ENCODE measurements around the gene ENKUR. TPM values are rescaled to one million over a fixed set of nuclear protein-coding genes. Genes with fewer than 3 reads are reported as not detected.

Gene ENKUR
- total and polyA plus RNA-seq, 10 of the 15 experiments (the other 5 are each of a cell fraction or from before 2014, with no cell fraction given): 0.01 to 0.19 (median 0.11) TPM; not detected in 6

DNA sequence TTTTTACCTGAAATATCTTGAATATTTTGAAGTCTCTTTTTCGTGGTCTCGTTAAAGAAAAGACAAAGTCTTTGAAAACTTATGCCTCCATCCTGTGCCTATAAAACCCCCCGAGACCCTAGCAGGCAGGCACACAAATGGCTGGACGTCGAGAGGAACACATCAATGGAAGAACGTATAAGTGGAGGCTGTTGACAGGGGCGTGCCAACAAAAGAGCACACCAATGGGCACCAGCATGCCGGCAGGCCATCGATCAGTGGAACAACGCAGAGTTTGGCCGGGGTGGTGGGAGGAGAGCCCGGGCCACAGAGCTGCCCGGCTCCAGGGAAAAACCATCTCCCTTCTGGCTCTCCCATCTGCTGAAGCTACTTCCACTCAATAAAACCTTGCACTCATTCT is 24.7 kb downstream of the ENKUR start:
- ATAC-seq (no peak), FAIRE-seq (no peak), DNase-seq (ENCODE audit: low read depth, low spot score) (no peak)
- in situ Hi-C loops (cut with MboI) (no loop called here), intact Hi-C loops (cut with micrococcal nuclease; ENCODE audit: unreplicated experiment) (loop anchor here (5.0 kb wide), 1 partner anchor 264 kb away; no protein-coding TSS in a partner anchor)
- ChIA-PET SMC1A (ENCODE audit: uncharacterized antibody, unreplicated experiment) (interaction anchor here (1.6 to 6.5 kb wide), 2 partner anchors 89 to 368 kb away, joined by 3 to 34 read pairs; no protein-coding TSS in a partner anchor), CTCF (interaction anchor here (0.8 to 6.5 kb wide), 3 partner anchors 90 to 373 kb away, joined by 3 to 79 read pairs (median 38); no protein-coding TSS in a partner anchor), RAD21 (ENCODE audit: unreplicated experiment) (interaction anchor here (2.5 kb wide), 1 partner anchor 348 kb away, joined by 12 read pairs; no protein-coding TSS in a partner anchor), POLR2A (no interaction called here)
- Histone ChIP-seq H2AFZ (ENCODE audit: control insufficient read depth, low read depth, low read length) (no peak overlapping the region), H3K9ac (ENCODE audit: control insufficient read depth, insufficient read depth, low read length) (no peak overlapping the region), H3K36me3 (ENCODE audit: control insufficient read depth in 2 of 2, insufficient read depth in 2 of 2, low read length in 1 of 2) (no peaks in the 10 kb centered on the region), H3K4me2 (ENCODE audit: control insufficient read depth, insufficient read depth) (no peak overlapping the region), H3K27me3 (replicated peaks in 1 of 2; ENCODE audit: control insufficient read depth in 2 of 2, insufficient read depth in 2 of 2, low read length in 1 of 2) (no peaks in the 10 kb centered on the region), H3K79me2 (ENCODE audit: control insufficient read depth, insufficient read depth, low read length) (no peaks in the 10 kb centered on the region), H4K20me1 (ENCODE audit: control insufficient read depth, insufficient read depth) (no peaks in the 10 kb centered on the region), H3K9me3 (replicated peaks; ENCODE audit: control insufficient read depth, insufficient read depth, low read length) (no peaks in the 10 kb centered on the region), H3K4me1 (ENCODE audit: control insufficient read depth, insufficient read depth, low read length) (no peaks in the 10 kb centered on the region), H3K4me3 (no peak overlapping the region), H3K27ac (ENCODE audit: control insufficient read depth, insufficient read depth) (no peak overlapping the region)
- WGBS (ENCODE audit: insufficient coverage, insufficient replicate concordance, low lambda C conversion rate, missing lambda C conversion rate): 54% methylated on average over 13 of the region's 13 CpGs
- no TSS peak for BruUV-seq (replicated peaks)
- TF ChIP-seq, protein P1, sequence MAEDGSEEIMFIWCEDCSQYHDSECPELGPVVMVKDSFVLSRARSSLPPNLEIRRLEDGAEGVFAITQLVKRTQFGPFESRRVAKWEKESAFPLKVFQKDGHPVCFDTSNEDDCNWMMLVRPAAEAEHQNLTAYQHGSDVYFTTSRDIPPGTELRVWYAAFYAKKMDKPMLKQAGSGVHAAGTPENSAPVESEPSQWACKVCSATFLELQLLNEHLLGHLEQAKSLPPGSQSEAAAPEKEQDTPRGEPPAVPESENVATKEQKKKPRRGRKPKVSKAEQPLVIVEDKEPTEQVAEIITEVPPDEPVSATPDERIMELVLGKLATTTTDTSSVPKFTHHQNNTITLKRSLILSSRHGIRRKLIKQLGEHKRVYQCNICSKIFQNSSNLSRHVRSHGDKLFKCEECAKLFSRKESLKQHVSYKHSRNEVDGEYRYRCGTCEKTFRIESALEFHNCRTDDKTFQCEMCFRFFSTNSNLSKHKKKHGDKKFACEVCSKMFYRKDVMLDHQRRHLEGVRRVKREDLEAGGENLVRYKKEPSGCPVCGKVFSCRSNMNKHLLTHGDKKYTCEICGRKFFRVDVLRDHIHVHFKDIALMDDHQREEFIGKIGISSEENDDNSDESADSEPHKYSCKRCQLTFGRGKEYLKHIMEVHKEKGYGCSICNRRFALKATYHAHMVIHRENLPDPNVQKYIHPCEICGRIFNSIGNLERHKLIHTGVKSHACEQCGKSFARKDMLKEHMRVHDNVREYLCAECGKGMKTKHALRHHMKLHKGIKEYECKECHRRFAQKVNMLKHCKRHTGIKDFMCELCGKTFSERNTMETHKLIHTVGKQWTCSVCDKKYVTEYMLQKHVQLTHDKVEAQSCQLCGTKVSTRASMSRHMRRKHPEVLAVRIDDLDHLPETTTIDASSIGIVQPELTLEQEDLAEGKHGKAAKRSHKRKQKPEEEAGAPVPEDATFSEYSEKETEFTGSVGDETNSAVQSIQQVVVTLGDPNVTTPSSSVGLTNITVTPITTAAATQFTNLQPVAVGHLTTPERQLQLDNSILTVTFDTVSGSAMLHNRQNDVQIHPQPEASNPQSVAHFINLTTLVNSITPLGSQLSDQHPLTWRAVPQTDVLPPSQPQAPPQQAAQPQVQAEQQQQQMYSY (CRISPR knock-in tag; IDR thresholded peaks at IDR 0.05): no peak
- TF ChIP-seq, protein P2, sequence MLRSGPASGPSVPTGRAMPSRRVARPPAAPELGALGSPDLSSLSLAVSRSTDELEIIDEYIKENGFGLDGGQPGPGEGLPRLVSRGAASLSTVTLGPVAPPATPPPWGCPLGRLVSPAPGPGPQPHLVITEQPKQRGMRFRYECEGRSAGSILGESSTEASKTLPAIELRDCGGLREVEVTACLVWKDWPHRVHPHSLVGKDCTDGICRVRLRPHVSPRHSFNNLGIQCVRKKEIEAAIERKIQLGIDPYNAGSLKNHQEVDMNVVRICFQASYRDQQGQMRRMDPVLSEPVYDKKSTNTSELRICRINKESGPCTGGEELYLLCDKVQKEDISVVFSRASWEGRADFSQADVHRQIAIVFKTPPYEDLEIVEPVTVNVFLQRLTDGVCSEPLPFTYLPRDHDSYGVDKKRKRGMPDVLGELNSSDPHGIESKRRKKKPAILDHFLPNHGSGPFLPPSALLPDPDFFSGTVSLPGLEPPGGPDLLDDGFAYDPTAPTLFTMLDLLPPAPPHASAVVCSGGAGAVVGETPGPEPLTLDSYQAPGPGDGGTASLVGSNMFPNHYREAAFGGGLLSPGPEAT (IDR thresholded peaks at IDR 0.05; ENCODE audit: low read depth): no peak
- TF ChIP-seq NFYA (IDR thresholded peaks at IDR 0.05; ENCODE audit: borderline replicate concordance, low read depth, low read length): no peak
- no peak for TF ChIP-seq JUND (IDR thresholded peaks at IDR 0.05; ENCODE audit: low read depth, low read length)
- TF ChIP-seq TCF12 (IDR thresholded peaks at IDR 0.05; ENCODE audit: low read depth, low read length): no peak
- TF ChIP-seq SMC3 (IDR thresholded peaks at IDR 0.05; ENCODE audit: borderline replicate concordance, low read length): no peak
- TF ChIP-seq ZBED1 (IDR thresholded peaks at IDR 0.05; ENCODE audit: borderline replicate concordance): no peak
- TF ChIP-seq, protein P3, sequence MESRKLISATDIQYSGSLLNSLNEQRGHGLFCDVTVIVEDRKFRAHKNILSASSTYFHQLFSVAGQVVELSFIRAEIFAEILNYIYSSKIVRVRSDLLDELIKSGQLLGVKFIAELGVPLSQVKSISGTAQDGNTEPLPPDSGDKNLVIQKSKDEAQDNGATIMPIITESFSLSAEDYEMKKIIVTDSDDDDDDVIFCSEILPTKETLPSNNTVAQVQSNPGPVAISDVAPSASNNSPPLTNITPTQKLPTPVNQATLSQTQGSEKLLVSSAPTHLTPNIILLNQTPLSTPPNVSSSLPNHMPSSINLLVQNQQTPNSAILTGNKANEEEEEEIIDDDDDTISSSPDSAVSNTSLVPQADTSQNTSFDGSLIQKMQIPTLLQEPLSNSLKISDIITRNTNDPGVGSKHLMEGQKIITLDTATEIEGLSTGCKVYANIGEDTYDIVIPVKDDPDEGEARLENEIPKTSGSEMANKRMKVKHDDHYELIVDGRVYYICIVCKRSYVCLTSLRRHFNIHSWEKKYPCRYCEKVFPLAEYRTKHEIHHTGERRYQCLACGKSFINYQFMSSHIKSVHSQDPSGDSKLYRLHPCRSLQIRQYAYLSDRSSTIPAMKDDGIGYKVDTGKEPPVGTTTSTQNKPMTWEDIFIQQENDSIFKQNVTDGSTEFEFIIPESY (IDR thresholded peaks at IDR 0.05): no peak
- TF ChIP-seq FOXK2 (IDR thresholded peaks at IDR 0.05): no peak
- no peak for TF ChIP-seq KDM1A (IDR thresholded peaks at IDR 0.05; ENCODE audit: borderline replicate concordance)
- no peak for TF ChIP-seq CREM (IDR thresholded peaks at IDR 0.05; ENCODE audit: low read depth)
- no peak for TF ChIP-seq RELA (IDR thresholded peaks at IDR 0.05; ENCODE audit: borderline replicate concordance, partially characterized antibody)
- no peak for TF ChIP-seq TCF3 (IDR thresholded peaks at IDR 0.05; ENCODE audit: borderline replicate concordance, insufficient read depth, low read depth, low read length)
- no peak for TF ChIP-seq HCFC1 (IDR thresholded peaks at IDR 0.05; ENCODE audit: low read length)
- TF ChIP-seq, protein P4, sequence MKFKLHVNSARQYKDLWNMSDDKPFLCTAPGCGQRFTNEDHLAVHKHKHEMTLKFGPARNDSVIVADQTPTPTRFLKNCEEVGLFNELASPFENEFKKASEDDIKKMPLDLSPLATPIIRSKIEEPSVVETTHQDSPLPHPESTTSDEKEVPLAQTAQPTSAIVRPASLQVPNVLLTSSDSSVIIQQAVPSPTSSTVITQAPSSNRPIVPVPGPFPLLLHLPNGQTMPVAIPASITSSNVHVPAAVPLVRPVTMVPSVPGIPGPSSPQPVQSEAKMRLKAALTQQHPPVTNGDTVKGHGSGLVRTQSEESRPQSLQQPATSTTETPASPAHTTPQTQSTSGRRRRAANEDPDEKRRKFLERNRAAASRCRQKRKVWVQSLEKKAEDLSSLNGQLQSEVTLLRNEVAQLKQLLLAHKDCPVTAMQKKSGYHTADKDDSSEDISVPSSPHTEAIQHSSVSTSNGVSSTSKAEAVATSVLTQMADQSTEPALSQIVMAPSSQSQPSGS (IDR thresholded peaks at IDR 0.05; ENCODE audit: low read length): no peak
- no peak for TF ChIP-seq NFXL1 (IDR thresholded peaks at IDR 0.05; ENCODE audit: borderline replicate concordance)
